ENCODE measurements around the gene RPH3AL. TPM values are rescaled to one million over a fixed set of nuclear protein-coding genes. Genes with fewer than 3 reads are reported as not detected.

Gene RPH3AL
- polyA plus RNA-seq, 3 donors, result 0.71 to 1.9 (median 1.5) TPM

DNA sequence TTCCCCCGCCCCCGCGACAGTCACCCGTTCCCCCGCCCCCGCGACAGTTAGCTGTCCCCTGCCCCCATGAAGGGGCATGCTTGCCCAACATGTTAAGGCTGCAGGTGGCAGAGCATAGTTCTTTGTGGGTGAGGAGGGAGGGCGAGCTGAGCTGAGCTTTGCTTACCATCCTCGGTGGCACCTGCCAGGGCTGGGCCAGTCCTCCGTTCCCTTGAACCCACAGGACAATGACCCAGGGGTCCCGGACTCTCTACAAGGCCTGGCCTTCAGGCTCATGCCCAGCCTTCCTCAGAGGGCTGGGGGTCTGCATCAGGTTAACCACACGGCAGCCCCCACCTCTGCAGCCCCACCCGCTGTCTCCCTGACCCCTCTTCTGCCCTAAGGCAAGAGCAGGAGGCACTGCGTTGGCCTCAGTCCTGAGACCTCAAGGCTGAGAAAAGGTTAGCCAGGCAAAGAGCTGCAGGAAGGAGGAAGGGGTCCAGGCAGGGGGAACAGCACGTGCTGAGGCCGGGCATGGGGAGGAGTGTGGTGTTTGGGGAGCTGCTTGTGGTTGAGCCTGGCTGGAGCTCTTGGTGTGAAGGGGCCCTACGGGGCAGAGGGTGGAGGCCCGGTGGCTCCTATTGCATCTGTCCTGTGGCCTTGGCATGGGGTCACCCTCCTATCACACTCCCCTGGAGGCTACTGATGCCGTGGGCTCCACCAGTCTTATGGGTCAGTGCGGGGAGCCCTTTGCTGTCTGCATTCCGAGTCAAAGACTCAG lies 159.8 kb downstream of the RPH3AL start:
- no peaks in the 10 kb centered on the region for H3K79me2 ChIP-seq (ENCODE audit: insufficient read depth, low read length)
- H3K36me3 Mint-ChIP-seq, result no peaks in the 10 kb centered on the region
- DNase-seq, result no peak
- TF ChIP-seq, protein P1, sequence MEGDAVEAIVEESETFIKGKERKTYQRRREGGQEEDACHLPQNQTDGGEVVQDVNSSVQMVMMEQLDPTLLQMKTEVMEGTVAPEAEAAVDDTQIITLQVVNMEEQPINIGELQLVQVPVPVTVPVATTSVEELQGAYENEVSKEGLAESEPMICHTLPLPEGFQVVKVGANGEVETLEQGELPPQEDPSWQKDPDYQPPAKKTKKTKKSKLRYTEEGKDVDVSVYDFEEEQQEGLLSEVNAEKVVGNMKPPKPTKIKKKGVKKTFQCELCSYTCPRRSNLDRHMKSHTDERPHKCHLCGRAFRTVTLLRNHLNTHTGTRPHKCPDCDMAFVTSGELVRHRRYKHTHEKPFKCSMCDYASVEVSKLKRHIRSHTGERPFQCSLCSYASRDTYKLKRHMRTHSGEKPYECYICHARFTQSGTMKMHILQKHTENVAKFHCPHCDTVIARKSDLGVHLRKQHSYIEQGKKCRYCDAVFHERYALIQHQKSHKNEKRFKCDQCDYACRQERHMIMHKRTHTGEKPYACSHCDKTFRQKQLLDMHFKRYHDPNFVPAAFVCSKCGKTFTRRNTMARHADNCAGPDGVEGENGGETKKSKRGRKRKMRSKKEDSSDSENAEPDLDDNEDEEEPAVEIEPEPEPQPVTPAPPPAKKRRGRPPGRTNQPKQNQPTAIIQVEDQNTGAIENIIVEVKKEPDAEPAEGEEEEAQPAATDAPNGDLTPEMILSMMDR (IDR thresholded peaks at IDR 0.05), result no peak
- peaks cover 0 to 6% of the 10 kb centered on the region in 2 donors for H3K4me1 ChIP-seq (ENCODE audit: control insufficient read depth in 1 of 2, insufficient read depth in 2 of 2, low read length in 2 of 2)
- no peaks in the 10 kb centered on the region for H4K20me1 ChIP-seq (ENCODE audit: insufficient read depth, low read length)
- peaks cover 0 to 12% (median 5%) of the 10 kb centered on the region in 7 donors for H3K9me3 Mint-ChIP-seq
- H3K4me2 ChIP-seq (replicated peaks; ENCODE audit: extremely low read depth, low read length, poor library complexity, severe bottlenecking), result no peak overlapping the region
- 63% methylated on average over 16 of the region's 21 CpGs for WGBS (ENCODE audit: insufficient coverage)
- H3K4me3 Mint-ChIP-seq, result no peak overlapping the region
- H3K27ac Mint-ChIP-seq, result no peak overlapping the region
- H3K4me1 Mint-ChIP-seq, result peaks cover 9% of the 10 kb centered on the region
- H3K36me3 ChIP-seq (replicated peaks in 1 of 2; ENCODE audit: control insufficient read depth in 1 of 2, insufficient read depth in 2 of 2, low read length in 2 of 2), result no peaks in the 10 kb centered on the region
- H3K27me3 ChIP-seq (ENCODE audit: control insufficient read depth in 2 of 2, insufficient read depth in 2 of 2, low read length in 2 of 2), result no peaks in the 10 kb centered on the region
- no peak overlapping the region for H3K4me3 ChIP-seq (replicated peaks in 1 of 3; ENCODE audit: low read depth in 2 of 3, low read length in 3 of 3)
- intact Hi-C loops (cut with micrococcal nuclease), result no loop called here
- H3K27me3 Mint-ChIP-seq (ENCODE audit: low read depth in 3 of 3), result peaks cover 0 to 10% (median 5%) of the 10 kb centered on the region in 3 donors
- peaks cover 0 to 1% of the 10 kb centered on the region in 2 donors for H3K9me3 ChIP-seq (replicated peaks in 1 of 2; ENCODE audit: control insufficient read depth in 1 of 2, insufficient read depth in 1 of 2, low read length in 2 of 2)
- no peak overlapping the region for H2AFZ ChIP-seq (ENCODE audit: insufficient read depth, low read depth, low read length, poor library complexity, severe bottlenecking)
- no peak overlapping the region for H3K9ac ChIP-seq (ENCODE audit: insufficient read depth, low read length, poor library complexity, severe bottlenecking)
- H3K27ac ChIP-seq (ENCODE audit: low read depth in 1 of 2, low read length in 2 of 2), result no peak overlapping the region

DNA sequence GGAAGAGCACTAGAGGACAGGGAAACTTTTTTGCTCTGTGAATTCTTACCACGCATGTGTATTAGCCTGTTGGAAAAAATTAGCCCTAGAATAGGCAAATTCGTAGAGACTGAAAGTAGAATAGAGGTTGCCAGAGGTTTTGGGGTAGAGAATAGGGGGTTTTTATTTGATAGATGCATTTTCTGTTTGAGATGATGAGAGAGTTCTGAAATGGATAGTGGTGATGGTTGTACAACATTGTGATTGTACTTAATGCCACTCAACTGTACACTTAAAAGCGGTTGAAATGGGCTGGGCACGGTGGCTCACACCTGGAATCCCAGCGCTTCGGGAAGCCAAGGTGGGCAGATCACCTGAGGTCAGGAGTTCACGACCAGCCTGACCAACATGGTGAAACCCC lies 163.2 kb downstream of the RPH3AL start:
- DNase-seq, result no peak
- Histone ChIP-seq H4K20me1 (ENCODE audit: insufficient read depth, low read length) (no peaks in the 10 kb centered on the region), H3K4me2 (replicated peaks; ENCODE audit: extremely low read depth, low read length, poor library complexity, severe bottlenecking) (no peak overlapping the region), H3K9ac (ENCODE audit: insufficient read depth, low read length, poor library complexity, severe bottlenecking) (no peak overlapping the region), H3K36me3 (replicated peaks in 1 of 2; ENCODE audit: control insufficient read depth in 1 of 2, insufficient read depth in 2 of 2, low read length in 2 of 2) (no peaks in the 10 kb centered on the region), H3K79me2 (ENCODE audit: insufficient read depth, low read length) (no peaks in the 10 kb centered on the region), H3K4me1 (ENCODE audit: control insufficient read depth in 1 of 2, insufficient read depth in 2 of 2, low read length in 2 of 2) (peaks cover 0 to 2% of the 10 kb centered on the region in 2 donors), H3K27ac (ENCODE audit: low read depth in 1 of 2, low read length in 2 of 2) (no peak overlapping the region), H3K4me3 (replicated peaks in 1 of 3; ENCODE audit: low read depth in 2 of 3, low read length in 3 of 3) (no peak overlapping the region), H3K9me3 (replicated peaks in 1 of 2; ENCODE audit: control insufficient read depth in 1 of 2, insufficient read depth in 1 of 2, low read length in 2 of 2) (no peaks in the 10 kb centered on the region), H2AFZ (ENCODE audit: insufficient read depth, low read depth, low read length, poor library complexity, severe bottlenecking) (no peak overlapping the region), H3K27me3 (ENCODE audit: control insufficient read depth in 2 of 2, insufficient read depth in 2 of 2, low read length in 2 of 2) (peaks cover 0 to 8% of the 10 kb centered on the region in 2 donors)
- Mint-ChIP-seq H3K4me1 (peaks cover 3% of the 10 kb centered on the region), H3K9me3 (peaks cover 0 to 12% (median 5%) of the 10 kb centered on the region in 7 donors), H3K27me3 (ENCODE audit: low read depth in 3 of 3) (peaks cover 9 to 21% (median 19%) of the 10 kb centered on the region in 3 donors), H3K27ac (no peak overlapping the region), H3K36me3 (no peaks in the 10 kb centered on the region), H3K4me3 (no peak overlapping the region)
- intact Hi-C loops (cut with micrococcal nuclease), result no loop called here
- TF ChIP-seq, protein P1 (IDR thresholded peaks at IDR 0.05), result no peak
- no CpG with 5 or more reads among the region's 7 CpGs for WGBS (ENCODE audit: insufficient coverage)
